Adrenal gland (tissue), 12 donors: ENCODE results near the gene TRIO. TPM values are rescaled to one million over a fixed set of nuclear protein-coding genes. Genes with fewer than 3 reads are reported as not detected.
A peak's percentile ranks its signal among the peaks of the same experiment; 100 is the strongest.
"Not testable (repeated sequence)": the region's sequence is repeated elsewhere in the genome, so short reads cannot be mapped to it uniquely, and the experiment has no call there.

Experiments used
- DNase-seq, 7 donors: peaks; one replicate each; pipeline ENCODE4 v3.0.0-alpha.2; 2019 to 2020
- H3K27ac ChIP-seq, 5 donors: fragments of 200-600 bp; sonication (generic) in 4 of 5; 1 replicate in 3 of 5; 2 replicates in 2 of 5; pipeline versions ENCODE4 v1.5.1 to v1.8.0; 2016 to 2020; ENCODE audit warnings: mild to moderate bottlenecking in 1 of 5
- H3K27me3 ChIP-seq: fragments of 200-600 bp; 2 replicates; pipeline ENCODE4 v1.8.0; 2021
- H3K36me3 ChIP-seq, 2 donors: fragments of 200-600 bp; replicated peaks in 1 of 2; 1 replicate in 1 of 2; 2 replicates in 1 of 2; pipeline versions ENCODE4 v1.5.1 to v1.8.0; 2018 to 2022
- H3K4me1 ChIP-seq, 2 donors: fragments of 200-600 bp; replicated peaks in 1 of 2; 1 replicate in 1 of 2; 2 replicates in 1 of 2; pipeline versions ENCODE4 v1.5.1 to v1.8.0; 2018 to 2021
- H3K4me3 ChIP-seq, 4 donors: fragments of 200-600 bp; sonication (generic) in 3 of 4; one replicate each; pipeline ENCODE4 v1.5.1; 2016 to 2018
- H3K9me3 ChIP-seq, 3 donors: fragments of 200-600 bp; sonication (generic) in 1 of 3; replicated peaks in 1 of 3; 1 replicate in 2 of 3; 2 replicates in 1 of 3; pipeline versions ENCODE4 v1.5.1 to v1.8.0; 2016 to 2021
- POLR2A ChIP-seq, 2 donors: fragments of 450-650 bp; IDR thresholded peaks; one replicate each; pipeline ENCODE4 v1.6.1; 2017; ENCODE audit warnings: antibody characterized with exemption in 2 of 2, mild to moderate bottlenecking in 2 of 2, moderate library complexity in 1 of 2
- WGBS, 4 donors: extraction: QIAGEN DNeasy Blood & Tissue Kit in 2 of 4; methylation state at CpG; one replicate each; pipeline versions ENCODE4 v1.1.5 to v1.1.7; 2013 to 2017; 5-methylcytosine and 5-hydroxymethylcytosine counted together
- intact Hi-C, 2 donors: fragments of 100-400 bp; cut with DNase I; formaldehyde crosslinking; loops; one replicate each; pipeline versions ENCODE4 v1.14.1 to v1.15.0; 2022 to 2023
- polyA plus RNA-seq, 3 donors: library from polyadenylated mRNA; stranded (reverse); fragments of 200-250 nt in 2 of 3; fragments of 350-450 nt in 1 of 3; fragmentation: Illumina TruSeq in 1 of 3; extraction: RNeasy Lipid Tissue Mini Kit (QIAGEN cat#74804) in 1 of 3; gene quantifications; one replicate each; pipeline ENCODE4 v1.2.3, GENCODE V29; 2013 to 2014
- total RNA-seq, 9 donors: library from RNA; depleted of rRNA in 4 of 9; stranded (reverse); fragments of >200 nt in 4 of 9; fragments of 120-200 nt in 1 of 9; fragmentation: NEBNext Ultra II Directional in 1 of 9; extraction: Animal tissue kit (Norgen Biotek cat#: 25700) in 1 of 9; gene quantifications; one replicate each; pipeline versions ENCODE4 v1.1.0 to v1.2.4, GENCODE V29; 2013 to 2023
- TF ChIP-seq, protein P1 (sequence below), 6 experiments: fragments of 450-650 bp in 4 of 6; fragments of 200-600 bp in 2 of 6; sonication (generic) in 1 of 6; IDR thresholded peaks; 1 replicate in 5 of 6; 2 replicates in 1 of 6; pipeline versions ENCODE4 v1.5.1 to v1.8.0; 2016 to 2021; ENCODE audit warnings: antibody characterized with exemption in 6 of 6, mild to moderate bottlenecking in 2 of 6, moderate library complexity in 1 of 6
- donor health status: healthy with polysubstance abuse.
- donor health status: Bipolar disorder and iron deficiency.
- donor health status: DM: yes; HTN: yes; CAD: no.
- donor health status: DM: no; HTN: no; CAD: no.
- donor health status: DM: no; HTN: no; CAD: no.
- donor health status: DM: yes; HTN: yes; CAD: no.

Gene TRIO
- total and polyA plus RNA-seq, 12 donors, result 27.3 to 109 (median 72.4) TPM

GRCh38 chr5:14204011-14204670 is 61.0 kb downstream of the TRIO start:
- H3K9me3 ChIP-seq, result no peaks in the 10 kb centered on the region
- H3K4me1 ChIP-seq, result peaks cover 26 to 67% of the 10 kb centered on the region in 2 donors
- H3K27ac ChIP-seq, result peak overlapping the region in 3 of 5 donors; percentile 20 to 78 (median 53)
- H3K4me3 ChIP-seq, result no peak overlapping the region
- DNase-seq, result no peak
- intact Hi-C loops, result loop anchor here in 1 of 2 donors (10.0 kb wide), 1 partner anchor 59 kb away; the partner anchor contains the start of gene TRIO
- H3K36me3 ChIP-seq, result no peaks in the 10 kb centered on the region
- TF ChIP-seq POLR2A (IDR thresholded peaks at IDR 0.05), result no peak
- TF ChIP-seq, protein P1, sequence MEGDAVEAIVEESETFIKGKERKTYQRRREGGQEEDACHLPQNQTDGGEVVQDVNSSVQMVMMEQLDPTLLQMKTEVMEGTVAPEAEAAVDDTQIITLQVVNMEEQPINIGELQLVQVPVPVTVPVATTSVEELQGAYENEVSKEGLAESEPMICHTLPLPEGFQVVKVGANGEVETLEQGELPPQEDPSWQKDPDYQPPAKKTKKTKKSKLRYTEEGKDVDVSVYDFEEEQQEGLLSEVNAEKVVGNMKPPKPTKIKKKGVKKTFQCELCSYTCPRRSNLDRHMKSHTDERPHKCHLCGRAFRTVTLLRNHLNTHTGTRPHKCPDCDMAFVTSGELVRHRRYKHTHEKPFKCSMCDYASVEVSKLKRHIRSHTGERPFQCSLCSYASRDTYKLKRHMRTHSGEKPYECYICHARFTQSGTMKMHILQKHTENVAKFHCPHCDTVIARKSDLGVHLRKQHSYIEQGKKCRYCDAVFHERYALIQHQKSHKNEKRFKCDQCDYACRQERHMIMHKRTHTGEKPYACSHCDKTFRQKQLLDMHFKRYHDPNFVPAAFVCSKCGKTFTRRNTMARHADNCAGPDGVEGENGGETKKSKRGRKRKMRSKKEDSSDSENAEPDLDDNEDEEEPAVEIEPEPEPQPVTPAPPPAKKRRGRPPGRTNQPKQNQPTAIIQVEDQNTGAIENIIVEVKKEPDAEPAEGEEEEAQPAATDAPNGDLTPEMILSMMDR (IDR thresholded peaks at IDR 0.05), result no peak
- H3K27me3 ChIP-seq, result no peaks in the 10 kb centered on the region
- 68 to 74% (median 72%) methylated on average over 6 of the region's 6 CpGs for WGBS, 4 donors

DNA sequence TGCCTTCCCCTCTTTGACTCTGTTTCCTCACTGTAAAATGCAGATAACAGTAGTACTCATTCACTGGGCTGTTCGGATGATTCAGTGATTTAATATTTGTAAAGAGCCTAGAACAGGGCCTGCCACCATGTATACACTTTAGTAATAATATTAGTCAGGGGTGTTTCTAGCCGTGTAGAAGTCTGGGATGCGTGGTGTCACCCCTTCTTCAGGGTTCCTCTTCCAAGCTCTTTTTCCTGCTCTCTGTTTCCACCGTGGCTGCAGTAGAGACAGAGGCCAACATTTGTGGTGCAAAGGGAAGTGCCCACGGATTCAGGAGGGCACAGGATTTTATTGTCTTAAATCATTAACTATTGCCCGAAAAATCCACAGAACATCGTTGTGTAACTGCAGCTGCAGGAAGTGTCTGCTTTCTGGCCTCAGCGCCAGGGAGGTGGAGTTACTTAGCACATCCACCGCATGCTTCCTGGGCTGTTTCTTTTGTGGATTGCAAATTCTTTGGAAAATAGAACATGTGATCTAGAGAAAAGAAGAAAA is 61.7 kb downstream of the TRIO start:
- Histone ChIP-seq H3K9me3 (no peaks in the 10 kb centered on the region), H3K27ac (peak overlapping the region in 3 of 5 donors; percentile 20 to 78 (median 53)), H3K36me3 (no peaks in the 10 kb centered on the region), H3K4me1 (peaks cover 22 to 70% of the 10 kb centered on the region in 2 donors), H3K27me3 (no peaks in the 10 kb centered on the region), H3K4me3 (no peak overlapping the region)
- intact Hi-C loops, result loop anchor here in 1 of 2 donors (10.0 kb wide), 1 partner anchor 60 kb away; the partner anchor contains the start of gene TRIO
- 34 to 43% (median 37%) methylated on average over 9 of the region's 9 CpGs for WGBS, 4 donors
- DNase-seq, result peak in 6 of 7 donors; percentile 49 to 81 (median 62)
- TF ChIP-seq, protein P1 (IDR thresholded peaks at IDR 0.05), result no peak
- TF ChIP-seq POLR2A (IDR thresholded peaks at IDR 0.05), result no peak

- H3K9me3 ChIP-seq, result no peaks in the 10 kb centered on the region
- no peak overlapping the region for H3K4me3 ChIP-seq
- peaks cover 27 to 70% of the 10 kb centered on the region in 2 donors for H3K4me1 ChIP-seq
- H3K36me3 ChIP-seq, result no peaks in the 10 kb centered on the region
- 84 to 89% (median 86%) methylated on average over 11 of the region's 11 CpGs for WGBS, 4 donors
- intact Hi-C loops, result loop anchor here in 1 of 2 donors (10.0 kb wide), 1 partner anchor 61 kb away; the partner anchor contains the start of gene TRIO
- DNase-seq, result no peak
- H3K27ac ChIP-seq, result no peak overlapping the region
- no peaks in the 10 kb centered on the region for H3K27me3 ChIP-seq
- no peak for TF ChIP-seq POLR2A (IDR thresholded peaks at IDR 0.05)
- TF ChIP-seq, protein P1 (IDR thresholded peaks at IDR 0.05), result no peak
Measured at GRCh38 chr5:14206028-14206725, 63.0 kb downstream of the TRIO start.

DNA sequence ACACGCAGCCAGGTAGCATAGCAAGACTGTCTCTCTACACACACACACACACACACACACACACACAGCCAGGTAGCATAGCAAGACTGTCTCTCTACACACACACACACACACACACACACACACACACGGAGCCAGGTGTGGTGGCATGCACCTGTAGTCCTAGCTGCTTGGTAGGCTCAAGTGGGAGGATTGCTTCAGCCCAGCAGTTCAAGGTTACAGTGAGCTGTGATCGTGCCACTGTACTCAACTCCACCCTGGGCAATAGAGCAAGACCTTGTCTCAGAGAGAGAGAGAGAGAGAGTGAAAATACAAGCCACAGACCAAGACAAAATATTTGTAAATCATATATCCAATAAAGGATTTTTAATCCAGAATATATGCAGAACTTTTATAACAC is 64.3 kb downstream of the TRIO start:
- intact Hi-C loops, result loop anchor here in 1 of 2 donors (10.0 kb wide), 1 partner anchor 63 kb away; the partner anchor contains the start of gene TRIO
- not testable (repeated sequence) for H3K27me3 ChIP-seq, H3K9me3 ChIP-seq, H3K27ac ChIP-seq, H3K36me3 ChIP-seq, H3K4me3 ChIP-seq
- DNase-seq, result peak in 2 of 7 donors; percentile 42 to 47
- H3K4me1 ChIP-seq, result peaks cover 23 to 69% of the 10 kb centered on the region in 2 donors
- 57 to 67% (median 58%) methylated on average over 2 to 3 of the region's 3 CpGs for WGBS, 4 donors
